HCT116 (cell line): ENCODE measurements around the gene PRB2. TPM values are rescaled to one million over a fixed set of nuclear protein-coding genes. Genes with fewer than 3 reads are reported as not detected.

Experiments used
- ATAC-seq: fragments of 200-7000 bp; cut with Tn5 transposase; 2 replicates; pipeline ENCODE4 v1.9.1; 2020; ENCODE audit warnings: mild to moderate bottlenecking, moderate library complexity
- BruUV-seq: library from RNA; stranded (reverse); fragments of 400-500 nt; replicated peaks from 2 replicates; lab custom pipeline; 2021; lab: Mats Ljungman, UMichigan
- CTCF ChIA-PET: fragments of 300-600 bp; sonication (Branson Sonifier 250); formaldehyde crosslinking; loops from one replicate; lab custom pipeline; 2021; ENCODE audit warnings: antibody characterized with exemption; lab: Charles Lee
- POLR2A ChIA-PET: fragments of 300-600, 350-600 bp; sonication (Branson Sonifier 250); formaldehyde crosslinking; loops from one replicate; lab custom pipeline; 2021; ENCODE audit warnings: antibody characterized with exemption; lab: Charles Lee
- RAD21 ChIA-PET, 2 experiments: fragments of 300-600 bp; sonication (Branson Sonifier 250); formaldehyde crosslinking; loops; one replicate each; lab custom pipeline; 2023; ENCODE audit warnings: low total read pairs in 2 of 2; ENCODE audit not compliant: uncharacterized antibody in 2 of 2, unreplicated experiment in 2 of 2, low non-redundant PET in 1 of 2; lab: Charles Lee
- DNase-seq: peaks from one replicate; pipeline ENCODE4 v3.0.0-alpha.2; 2010; ENCODE audit warnings: low read depth, low spot score
- H2AFZ ChIP-seq: fragments of 200-600 bp; shearing (Covaris generic), sonication (generic); 2 replicates; pipeline ENCODE4 v1.6.1; 2017; ENCODE audit warnings: low read depth, mixed run types, mixed read lengths, antibody characterized with exemption, low read length; ENCODE audit not compliant: poor library complexity, severe bottlenecking
- H3K27ac ChIP-seq: 2 replicates; pipeline ENCODE4 v1.5.1; 2012; ENCODE audit warnings: low read depth, low read length
- H3K27me3 ChIP-seq: fragments of 200-600 bp; sonication (generic); 2 replicates; pipeline ENCODE4 v1.6.1; 2016; ENCODE audit warnings: mixed run types, low read length, mixed read lengths; ENCODE audit not compliant: insufficient read depth
- H3K36me3 ChIP-seq, 2 experiments: fragments of 200-500 bp in 1 of 2; fragments of 200-600 bp in 1 of 2; sonication (Bioruptor generic) in 1 of 2; sonication (generic) in 1 of 2; 2 replicates each; pipeline versions ENCODE4 v1.5.1 to v1.6.1; 2014 to 2016; ENCODE audit warnings: low read length in 2 of 2, inconsistent platforms in 1 of 2, mixed read lengths in 1 of 2, mixed run types in 1 of 2; ENCODE audit not compliant: insufficient read depth in 2 of 2, control insufficient read depth in 1 of 2
- H3K4me1 ChIP-seq, 2 experiments: fragments of 200-600 bp in 1 of 2; sonication (generic) in 1 of 2; 2 replicates each; pipeline versions ENCODE4 v1.5.1 to v1.6.1; 2012 to 2017; ENCODE audit warnings: low read length in 2 of 2, inconsistent platforms in 1 of 2, mild to moderate bottlenecking in 1 of 2, mixed read lengths in 1 of 2, mixed run types in 1 of 2, moderate library complexity in 1 of 2; ENCODE audit not compliant: insufficient read depth in 2 of 2, control insufficient read depth in 1 of 2
- H3K4me2 ChIP-seq: fragments of 200-600 bp; sonication (generic); 2 replicates; pipeline ENCODE4 v1.6.1; 2017; ENCODE audit warnings: mixed run types, low read length, mixed read lengths
- H3K4me3 ChIP-seq, 2 experiments: fragments of 200-600 bp in 1 of 2; sonication (generic) in 1 of 2; replicated peaks in 1 of 2; 2 replicates each; pipeline ENCODE4 v1.5.1; 2011 to 2016; ENCODE audit warnings: low read length in 2 of 2, control low read depth in 1 of 2, low read depth in 1 of 2, mild to moderate bottlenecking in 1 of 2, mixed read lengths in 1 of 2, mixed run types in 1 of 2
- H3K79me2 ChIP-seq: fragments of 200-600 bp; sonication (generic); 2 replicates; pipeline ENCODE4 v1.6.1; 2017; ENCODE audit warnings: mild to moderate bottlenecking, mixed run types, low read length, moderate library complexity, mixed read lengths; ENCODE audit not compliant: insufficient read depth
- H3K9ac ChIP-seq: fragments of 200-600 bp; sonication (generic); 2 replicates; pipeline ENCODE4 v1.6.1; 2016; ENCODE audit warnings: low read length, mixed read lengths
- H3K9me2 ChIP-seq: fragments of 200-600 bp; sonication (generic), shearing (Covaris generic); 2 replicates; pipeline ENCODE4 v1.6.1; 2017; ENCODE audit warnings: mixed run types, mild to moderate bottlenecking, moderate library complexity; ENCODE audit not compliant: insufficient read depth
- H3K9me3 ChIP-seq, 2 experiments: fragments of 200-500 bp in 1 of 2; fragments of 200-600 bp in 1 of 2; sonication (Bioruptor generic) in 1 of 2; sonication (generic) in 1 of 2; 2 replicates each; pipeline ENCODE4 v1.6.1; 2014 to 2017; ENCODE audit warnings: low read length in 2 of 2, mixed read lengths in 2 of 2, inconsistent platforms in 1 of 2, low read depth in 1 of 2, mild to moderate bottlenecking in 1 of 2, mixed run types in 1 of 2, moderate library complexity in 1 of 2; ENCODE audit not compliant: control insufficient read depth in 1 of 2, insufficient read depth in 1 of 2
- H4K20me1 ChIP-seq: fragments of 200-600 bp; sonication (generic), shearing (Covaris generic); 2 replicates; pipeline ENCODE4 v1.6.1; 2017; ENCODE audit warnings: mixed run types, mild to moderate bottlenecking, moderate library complexity; ENCODE audit not compliant: insufficient read depth
- CBX3 ChIP-seq: IDR thresholded peaks from 2 replicates; pipeline ENCODE4 v1.6.1; 2012; ENCODE audit warnings: low read depth
- CEBPB ChIP-seq: IDR thresholded peaks from 2 replicates; pipeline ENCODE4 v1.6.1; 2012; ENCODE audit warnings: low read depth
- EGR1 ChIP-seq: IDR thresholded peaks from 2 replicates; pipeline ENCODE4 v1.6.1; 2012; ENCODE audit warnings: low read depth
- EZH2 ChIP-seq: fragments of 200-600 bp; sonication (generic); IDR thresholded peaks from 2 replicates; pipeline ENCODE4 v1.6.1; 2017; ENCODE audit warnings: antibody characterized with exemption, mixed run types
- EZH2phosphoT487 ChIP-seq: fragments of 200-600 bp; IDR thresholded peaks from 2 replicates; pipeline ENCODE4 v1.6.1; 2018; ENCODE audit warnings: antibody characterized with exemption, borderline replicate concordance
- FOSL1 ChIP-seq: IDR thresholded peaks from 2 replicates; pipeline ENCODE4 v1.6.1; 2012; ENCODE audit warnings: low read depth
- JUND ChIP-seq: IDR thresholded peaks from 2 replicates; pipeline ENCODE4 v1.6.1; 2012
- RAD21 ChIP-seq: IDR thresholded peaks from 2 replicates; pipeline ENCODE4 v1.6.1; 2012; ENCODE audit warnings: low read depth, mild to moderate bottlenecking
- SIN3A ChIP-seq: IDR thresholded peaks from 2 replicates; pipeline ENCODE4 v1.6.1; 2012; ENCODE audit warnings: low read depth
- SP1 ChIP-seq: IDR thresholded peaks from 2 replicates; pipeline ENCODE4 v1.6.1; 2012; ENCODE audit warnings: low read depth
- SRF ChIP-seq: IDR thresholded peaks from 2 replicates; pipeline ENCODE4 v1.6.1; 2012; ENCODE audit warnings: low read depth
- TCF7L2 ChIP-seq: IDR thresholded peaks from 2 replicates; pipeline ENCODE4 v1.7.0; 2011; ENCODE audit warnings: borderline replicate concordance, inconsistent platforms; ENCODE audit not compliant: insufficient read depth, insufficient read length; ENCODE audit errors: extremely low read depth
- YY1 ChIP-seq: IDR thresholded peaks from 2 replicates; pipeline ENCODE4 v1.6.1; 2011; ENCODE audit warnings: low read length, low read depth, moderate library complexity, mild to moderate bottlenecking; ENCODE audit not compliant: insufficient replicate concordance; ENCODE audit errors: extremely low read depth
- ZBTB33 ChIP-seq: IDR thresholded peaks from 2 replicates; pipeline ENCODE4 v1.6.1; 2011; ENCODE audit warnings: mild to moderate bottlenecking, low read length, moderate library complexity; ENCODE audit not compliant: insufficient replicate concordance; ENCODE audit errors: extremely low read depth
- intact Hi-C: fragments of 100-400 bp; cut with micrococcal nuclease; formaldehyde crosslinking; loops from 2 replicates; pipeline ENCODE4 v1.10.0; 2022
- total RNA-seq: library from RNA; stranded (reverse); gene quantifications from one replicate; pipeline ENCODE4 v1.2.1, GENCODE V29; 2021; ENCODE audit not compliant: unreplicated experiment

PRB2 gene
- total RNA-seq, 1 experiment from 2014 or later: not detected

- H3K4me1 ChIP-seq: no peaks in the 10 kb centered on the region
- no peaks in the 10 kb centered on the region for H3K36me3 ChIP-seq
- no peak overlapping the region for H3K4me2 ChIP-seq
- H3K9me2 ChIP-seq: no peaks in the 10 kb centered on the region
- H3K79me2 ChIP-seq: no peaks in the 10 kb centered on the region
- ATAC-seq: no peak
- TF ChIP-seq EGR1 (no peak), CBX3 (no peak), EZH2phosphoT487 (no peak), JUND (no peak), ZBTB33 (no peak)
- H3K9me3 ChIP-seq: no peaks in the 10 kb centered on the region
- no peak overlapping the region for H3K4me3 ChIP-seq
- ChIA-PET RAD21 (no interaction called here), POLR2A (no interaction called here), CTCF (no interaction called here)
- intact Hi-C loops: no loop called here
- BruUV-seq: no TSS peak
- H3K9ac ChIP-seq: no peak overlapping the region
- H2AFZ ChIP-seq: no peak overlapping the region
- H4K20me1 ChIP-seq: no peaks in the 10 kb centered on the region
- H3K27me3 ChIP-seq: peaks cover 45% of the 10 kb centered on the region
- no peak for DNase-seq
- no peak overlapping the region for H3K27ac ChIP-seq
Measured at GRCh38 chr12:11433664-11434063, 38.3 kb upstream of the PRB2 start.

GRCh38 chr12:11431486-11431885, 36.1 kb upstream of the PRB2 start:
- Histone ChIP-seq H3K4me1 (no peaks in the 10 kb centered on the region), H3K9ac (no peak overlapping the region), H3K9me3 (no peaks in the 10 kb centered on the region), H3K27me3 (peaks cover 59% of the 10 kb centered on the region), H4K20me1 (no peaks in the 10 kb centered on the region), H3K9me2 (no peaks in the 10 kb centered on the region), H3K4me3 (no peak overlapping the region), H3K4me2 (no peak overlapping the region), H2AFZ (no peak overlapping the region), H3K36me3 (no peaks in the 10 kb centered on the region), H3K79me2 (no peaks in the 10 kb centered on the region), H3K27ac (no peak overlapping the region)
- BruUV-seq: no TSS peak
- ChIA-PET CTCF (no interaction called here), POLR2A (no interaction called here), RAD21 (no interaction called here)
- intact Hi-C loops: no loop called here
- DNase-seq: no peak
- no peak for ATAC-seq
- TF ChIP-seq SRF (no peak), FOSL1 (no peak), EZH2 (no peak), TCF7L2 (no peak), CEBPB (no peak), YY1 (no peak), RAD21 (no peak), SIN3A (no peak), SP1 (no peak), JUND (no peak), ZBTB33 (no peak)
